H1 (cell line): Measurements from ENCODE around the gene INTU. TPM values are rescaled to one million over a fixed set of nuclear protein-coding genes. Genes with fewer than 3 reads are reported as not detected.

Experiments
- CTCF ChIA-PET: fragments of 300-600 bp; sonication (Branson Sonifier 250); formaldehyde crosslinking; loops from one replicate; lab custom pipeline; 2021; ENCODE audit not compliant: partially characterized antibody; lab: Charles Lee
- POLR2A ChIA-PET: fragments of 300-600 bp; sonication (Branson Sonifier 250); formaldehyde crosslinking; loops from one replicate; lab custom pipeline; 2021; ENCODE audit warnings: inconsistent platforms; ENCODE audit not compliant: partially characterized antibody; lab: Charles Lee
- DNase-seq, 2 experiments: peaks; one replicate each; pipeline versions ENCODE4 v3.0.0 to v3.0.0-alpha.2; 2010 to 2022; ENCODE audit warnings: low spot score in 2 of 2, low read depth in 1 of 2, mixed read lengths in 1 of 2
- FAIRE-seq: peaks from 2 replicates; lab custom pipeline; 2011; peaks lifted over from hg19 to GRCh38; lab: Jason Lieb, UNC
- H2AFZ ChIP-seq: 2 replicates; pipeline ENCODE4 v1.8.1; 2012; ENCODE audit warnings: low read length, inconsistent platforms
- H2AK5ac ChIP-seq: 2 replicates; pipeline ENCODE4 v1.6.1; 2013; ENCODE audit warnings: low read depth, low read length
- H2BK120ac ChIP-seq: replicated peaks from 2 replicates; pipeline ENCODE3; 2013; ENCODE audit warnings: low read depth, low read length, inconsistent platforms
- H2BK12ac ChIP-seq: 2 replicates; pipeline ENCODE4 v1.6.1; 2013; ENCODE audit warnings: low read depth, low read length
- H2BK15ac ChIP-seq: 2 replicates; pipeline ENCODE4 v1.6.1; 2013; ENCODE audit warnings: low read length
- H2BK20ac ChIP-seq: 2 replicates; pipeline ENCODE4 v1.6.1; 2013; ENCODE audit warnings: low read length
- H2BK5ac ChIP-seq: 2 replicates; pipeline ENCODE4 v1.6.1; 2013; ENCODE audit warnings: low read depth, low read length
- H3K14ac ChIP-seq: 2 replicates; pipeline ENCODE4 v1.6.1; 2013; ENCODE audit warnings: inconsistent platforms; ENCODE audit not compliant: insufficient read length
- H3K18ac ChIP-seq: 2 replicates; pipeline ENCODE4 v1.6.1; 2013; ENCODE audit warnings: low read length; ENCODE audit errors: extremely low read depth
- H3K23ac ChIP-seq: 2 replicates; pipeline ENCODE4 v1.6.1; 2013; ENCODE audit warnings: inconsistent platforms; ENCODE audit not compliant: insufficient read length
- H3K23me2 ChIP-seq: 2 replicates; pipeline ENCODE4 v1.6.1; 2013; ENCODE audit warnings: low read depth, low read length
- H3K27ac ChIP-seq: 2 replicates; pipeline ENCODE4 v1.6.1; 2011; ENCODE audit warnings: low read depth, low read length, inconsistent platforms
- H3K27me3 ChIP-seq, 4 experiments: replicated peaks in 1 of 4; 1 replicate in 1 of 4; 2 replicates in 3 of 4; pipeline versions ENCODE4 v1.6.1 to v1.8.1; 2011 to 2013; ENCODE audit warnings: low read length in 3 of 4, mild to moderate bottlenecking in 3 of 4, inconsistent platforms in 2 of 4, mixed read lengths in 2 of 4, moderate library complexity in 1 of 4; ENCODE audit not compliant: control insufficient read depth in 3 of 4, insufficient read depth in 3 of 4; ENCODE audit errors: extremely low read depth in 1 of 4
- H3K36me3 ChIP-seq, 4 experiments: 2 replicates each; pipeline versions ENCODE4 v1.6.1 to v1.8.1; 2011 to 2013; ENCODE audit warnings: mild to moderate bottlenecking in 4 of 4, low read length in 3 of 4, moderate library complexity in 2 of 4, control low read depth in 1 of 4, inconsistent platforms in 1 of 4; ENCODE audit not compliant: insufficient read depth in 4 of 4, control insufficient read depth in 2 of 4
- H3K4ac ChIP-seq: replicated peaks from 2 replicates; pipeline ENCODE3; 2013; ENCODE audit warnings: low read length, low read depth, mixed read lengths, inconsistent platforms; ENCODE audit not compliant: insufficient read length
- H3K4me1 ChIP-seq, 4 experiments: replicated peaks in 1 of 4; 1 replicate in 1 of 4; 2 replicates in 3 of 4; pipeline versions ENCODE4 v1.6.1 to v1.8.1; 2011 to 2013; ENCODE audit warnings: low read length in 3 of 4, inconsistent platforms in 2 of 4, mixed read lengths in 1 of 4; ENCODE audit not compliant: insufficient read depth in 4 of 4, control insufficient read depth in 3 of 4
- H3K4me2 ChIP-seq, 2 experiments: 2 replicates each; pipeline versions ENCODE4 v1.6.1 to v1.8.1; 2011 to 2013; ENCODE audit warnings: low read depth in 2 of 2, low read length in 2 of 2, control low read depth in 1 of 2, inconsistent platforms in 1 of 2, mild to moderate bottlenecking in 1 of 2; ENCODE audit not compliant: insufficient read depth in 1 of 2
- H3K4me3 ChIP-seq, 4 experiments: fragments of 200-600, 300-600 bp in 1 of 4; sonication (generic), shearing (Covaris generic), sonication (Bioruptor Twin) in 1 of 4; 2 replicates each; pipeline versions ENCODE4 v1.5.1 to v1.8.1; 2011 to 2016; ENCODE audit warnings: low read length in 4 of 4, low read depth in 3 of 4, control low read depth in 2 of 4, inconsistent platforms in 2 of 4, mild to moderate bottlenecking in 2 of 4, mixed read lengths in 1 of 4, moderate library complexity in 1 of 4; ENCODE audit not compliant: insufficient read depth in 2 of 4; ENCODE audit errors: extremely low read depth in 1 of 4
- H3K56ac ChIP-seq: replicated peaks from 2 replicates; pipeline ENCODE3; 2013; ENCODE audit warnings: low read depth, mild to moderate bottlenecking, mixed read lengths, low read length, inconsistent platforms; ENCODE audit not compliant: insufficient read length
- H3K79me1 ChIP-seq: 2 replicates; pipeline ENCODE4 v1.6.1; 2013; ENCODE audit warnings: low read depth, low read length, control low read depth
- H3K79me2 ChIP-seq, 2 experiments: 2 replicates each; pipeline versions ENCODE4 v1.6.1 to v1.8.1; 2012 to 2013; ENCODE audit warnings: low read length in 2 of 2, mild to moderate bottlenecking in 2 of 2, inconsistent platforms in 1 of 2; ENCODE audit not compliant: insufficient read depth in 2 of 2, control insufficient read depth in 1 of 2
- H3K9ac ChIP-seq, 4 experiments: replicated peaks in 1 of 4; 1 replicate in 1 of 4; 2 replicates in 3 of 4; pipeline versions ENCODE4 v1.6.1 to v1.8.1; 2011 to 2013; ENCODE audit warnings: low read depth in 3 of 4, low read length in 3 of 4, control low read depth in 2 of 4, mild to moderate bottlenecking in 2 of 4, moderate library complexity in 2 of 4, inconsistent platforms in 1 of 4; ENCODE audit errors: extremely low read depth in 1 of 4
- H3K9me3 ChIP-seq, 2 experiments: 2 replicates each; pipeline versions ENCODE4 v1.6.1 to v1.8.1; 2012 to 2013; ENCODE audit warnings: mild to moderate bottlenecking in 2 of 2, moderate library complexity in 2 of 2, control low read depth in 1 of 2, inconsistent platforms in 1 of 2, low read depth in 1 of 2, low read length in 1 of 2, mixed read lengths in 1 of 2; ENCODE audit not compliant: insufficient read depth in 2 of 2
- H4K20me1 ChIP-seq, 2 experiments: replicated peaks in 1 of 2; 2 replicates each; pipeline versions ENCODE3 to v1.8.1; 2011 to 2013; ENCODE audit warnings: inconsistent platforms in 2 of 2, low read length in 2 of 2, mild to moderate bottlenecking in 1 of 2; ENCODE audit not compliant: insufficient read depth in 2 of 2, control insufficient read depth in 1 of 2
- H4K5ac ChIP-seq: 2 replicates; pipeline ENCODE4 v1.6.1; 2013; ENCODE audit warnings: low read length, low read depth, mixed read lengths, inconsistent platforms; ENCODE audit not compliant: insufficient read length
- H4K8ac ChIP-seq: 2 replicates; pipeline ENCODE4 v1.8.0; 2013; ENCODE audit warnings: mild to moderate bottlenecking, moderate library complexity, low read length, inconsistent platforms; ENCODE audit not compliant: insufficient read depth; ENCODE audit errors: extremely low read depth
- H4K91ac ChIP-seq: replicated peaks from 2 replicates; pipeline ENCODE3; 2013; ENCODE audit warnings: low read length, mixed read lengths, inconsistent platforms; ENCODE audit not compliant: insufficient read length
- POLR2A ChIP-seq, 2 experiments: IDR thresholded peaks; 1 replicate in 1 of 2; 2 replicates in 1 of 2; pipeline ENCODE4 v1.6.1; 2011; ENCODE audit warnings: low read depth in 2 of 2, low read length in 2 of 2, mild to moderate bottlenecking in 2 of 2; ENCODE audit errors: control extremely low read depth in 1 of 2
- WGBS, 2 experiments: shearing (Covaris generic) in 1 of 2; methylation state at CpG; one replicate each; pipeline versions ENCODE4 v1.1.6 to v1.1.7; 2013 to 2015; ENCODE audit warnings: low lambda C conversion rate in 2 of 2, mixed read lengths in 2 of 2, inconsistent platforms in 1 of 2, low coverage in 1 of 2, missing lambda C conversion rate in 1 of 2; ENCODE audit not compliant: insufficient replicate concordance in 2 of 2, insufficient coverage in 1 of 2, insufficient read length in 1 of 2; ENCODE audit errors: extremely low coverage in 1 of 2, missing lambda C conversion rate in 1 of 2; 5-methylcytosine and 5-hydroxymethylcytosine counted together
- polyA plus RNA-seq, 7 experiments: library from polyadenylated mRNA; depleted of rRNA in 3 of 7; stranded (reverse) in 5 of 7; unstranded in 2 of 7; fragments of >200 nt in 5 of 7; fragments of 200-250 nt in 2 of 7; gene quantifications; 1 replicate in 5 of 7; 2 replicates in 1 of 7; 4 replicates in 1 of 7; pipeline versions ENCODE4 v1.2.1 to v1.2.3, GENCODE V29; 2011 to 2013; ENCODE audit warnings: missing spikeins in 2 of 7, mixed read lengths in 2 of 7
- total RNA-seq: library from RNA; stranded (reverse); fragmentation: NEBNext Ultra II Directional; extraction: Animal tissue kit (Norgen Biotek cat#: 25700); gene quantifications from 2 replicates; pipeline ENCODE4 v1.2.1, GENCODE V29; 2021

The INTU gene
- total and polyA plus RNA-seq, 2 of the 8 experiments (the other 6 are each of a cell fraction or from before 2014, with no cell fraction given), result 6.0 to 15.1 TPM

DNA sequence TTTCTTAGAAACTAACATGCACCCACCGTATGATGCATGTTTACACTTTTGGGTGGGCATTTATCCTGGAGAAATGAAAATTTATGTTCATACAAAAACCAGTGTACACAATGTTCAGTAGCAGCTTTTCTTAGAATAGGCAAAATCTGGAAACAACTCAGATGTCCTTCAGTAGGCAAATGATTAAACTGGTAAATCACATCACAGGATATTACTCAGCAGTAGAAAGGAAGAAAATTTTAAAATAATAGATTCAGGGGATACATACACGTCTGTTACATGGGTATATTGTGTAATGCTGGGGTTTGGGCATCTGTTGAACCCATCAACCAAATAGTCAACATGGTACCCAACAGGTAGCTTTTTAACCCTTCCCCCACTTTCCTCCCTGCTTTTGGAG lies 124.1 kb downstream of the INTU start:
- Histone ChIP-seq H3K36me3 (no peaks in the 10 kb centered on the region), H3K23me2 (no peaks in the 10 kb centered on the region), H3K9me3 (no peaks in the 10 kb centered on the region), H2BK120ac (no peak overlapping the region), H3K27ac (no peak overlapping the region), H4K20me1 (no peaks in the 10 kb centered on the region), H2BK15ac (no peak overlapping the region), H3K79me1 (no peaks in the 10 kb centered on the region), H3K23ac (no peak overlapping the region), H2BK20ac (no peak overlapping the region), H3K4me1 (no peaks in the 10 kb centered on the region), H2AK5ac (no peak overlapping the region), H4K5ac (no peak overlapping the region), H3K79me2 (no peaks in the 10 kb centered on the region), H3K27me3 (no peaks in the 10 kb centered on the region), H3K4me3 (no peak overlapping the region), H3K14ac (no peak overlapping the region), H2BK12ac (no peak overlapping the region), H2AFZ (no peak overlapping the region), H3K56ac (no peak overlapping the region), H3K4ac (no peak overlapping the region), H3K18ac (no peak overlapping the region), H3K4me2 (no peak overlapping the region), H2BK5ac (no peak overlapping the region), H3K9ac (no peak overlapping the region), H4K8ac (no peak overlapping the region), H4K91ac (no peak overlapping the region)
- ChIA-PET POLR2A (no interaction called here), CTCF (no interaction called here)
- WGBS, 2 experiments, result 89% methylated on average over 2 of the region's 2 CpGs; no CpG with 5 or more reads in 1 of the 2 experiments
- FAIRE-seq (no peak), DNase-seq (no peak)
- TF ChIP-seq POLR2A (IDR thresholded peaks at IDR 0.05; ENCODE audit: control extremely low read depth in 1 of 2, low read depth in 2 of 2, low read length in 2 of 2), result no peak
